Measurements from ENCODE around the gene LRRC45.

The LRRC45 gene

DNA sequence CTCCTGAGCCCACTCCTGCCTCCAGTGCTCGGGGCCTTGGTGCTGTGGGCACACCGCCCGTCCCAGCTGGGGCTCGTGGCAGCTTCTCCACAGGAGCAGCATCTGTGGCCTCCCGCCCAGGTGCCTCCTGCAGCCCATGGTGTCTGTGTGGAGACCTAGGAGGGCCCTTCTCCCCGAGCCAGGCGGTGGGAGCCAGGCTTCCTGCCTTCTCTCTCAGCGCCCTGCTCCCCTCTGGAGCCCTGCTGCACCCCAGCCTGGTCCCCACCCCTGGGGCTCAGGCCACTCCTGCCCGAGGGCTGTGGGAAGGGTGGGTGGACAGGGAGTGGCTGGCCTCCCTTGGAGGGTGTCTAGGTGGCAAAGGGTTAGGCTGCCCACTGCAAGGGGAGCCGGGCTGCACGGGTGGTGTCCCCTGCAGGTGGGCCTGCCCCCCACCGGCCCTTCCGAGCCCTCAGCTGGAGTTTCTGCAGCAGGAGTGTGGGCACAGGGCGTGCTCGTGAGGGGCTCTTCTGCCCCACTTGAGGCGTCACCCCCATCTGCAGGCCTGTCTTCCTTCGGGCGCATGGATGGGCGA lies 11.4 kb upstream of the LRRC45 start:
- H3K9me3 ChIP-seq (ENCODE audit: insufficient read depth, low read length) = no peaks in the 10 kb centered on the region
- H3K9me2 ChIP-seq (replicated peaks; ENCODE audit: insufficient read depth, low read length) = no peaks in the 10 kb centered on the region
- H3K9ac ChIP-seq (ENCODE audit: low read length) = no peak overlapping the region
- no peak overlapping the region for H3K4me3 ChIP-seq (ENCODE audit: insufficient read depth, low read length, poor library complexity, severe bottlenecking)
- H3K27me3 ChIP-seq (ENCODE audit: low read length) = no peaks in the 10 kb centered on the region
- no peak overlapping the region for H3K27ac ChIP-seq (ENCODE audit: low read depth, low read length)
- H4K20me1 ChIP-seq (ENCODE audit: low read depth, low read length) = no peaks in the 10 kb centered on the region
- H3F3A ChIP-seq (ENCODE audit: insufficient read depth) = no peaks in the 10 kb centered on the region
- H2AFZ ChIP-seq (ENCODE audit: low read depth, low read length, severe bottlenecking) = no peak overlapping the region
- no peaks in the 10 kb centered on the region for H3K36me3 ChIP-seq (ENCODE audit: low read length)
- no peak overlapping the region for H3K4me2 ChIP-seq (ENCODE audit: low read depth, low read length, poor library complexity, severe bottlenecking)
- no peak for TF ChIP-seq EZH2phosphoT487 (conservative IDR thresholded peaks at IDR 0.05; ENCODE audit: low read length)
- TF ChIP-seq, protein P1, sequence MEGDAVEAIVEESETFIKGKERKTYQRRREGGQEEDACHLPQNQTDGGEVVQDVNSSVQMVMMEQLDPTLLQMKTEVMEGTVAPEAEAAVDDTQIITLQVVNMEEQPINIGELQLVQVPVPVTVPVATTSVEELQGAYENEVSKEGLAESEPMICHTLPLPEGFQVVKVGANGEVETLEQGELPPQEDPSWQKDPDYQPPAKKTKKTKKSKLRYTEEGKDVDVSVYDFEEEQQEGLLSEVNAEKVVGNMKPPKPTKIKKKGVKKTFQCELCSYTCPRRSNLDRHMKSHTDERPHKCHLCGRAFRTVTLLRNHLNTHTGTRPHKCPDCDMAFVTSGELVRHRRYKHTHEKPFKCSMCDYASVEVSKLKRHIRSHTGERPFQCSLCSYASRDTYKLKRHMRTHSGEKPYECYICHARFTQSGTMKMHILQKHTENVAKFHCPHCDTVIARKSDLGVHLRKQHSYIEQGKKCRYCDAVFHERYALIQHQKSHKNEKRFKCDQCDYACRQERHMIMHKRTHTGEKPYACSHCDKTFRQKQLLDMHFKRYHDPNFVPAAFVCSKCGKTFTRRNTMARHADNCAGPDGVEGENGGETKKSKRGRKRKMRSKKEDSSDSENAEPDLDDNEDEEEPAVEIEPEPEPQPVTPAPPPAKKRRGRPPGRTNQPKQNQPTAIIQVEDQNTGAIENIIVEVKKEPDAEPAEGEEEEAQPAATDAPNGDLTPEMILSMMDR (IDR thresholded peaks at IDR 0.05; ENCODE audit: insufficient read depth, low read length, poor library complexity, severe bottlenecking) = no peak
- H3K79me2 ChIP-seq (ENCODE audit: insufficient read depth, low read length) = no peaks in the 10 kb centered on the region

DNA sequence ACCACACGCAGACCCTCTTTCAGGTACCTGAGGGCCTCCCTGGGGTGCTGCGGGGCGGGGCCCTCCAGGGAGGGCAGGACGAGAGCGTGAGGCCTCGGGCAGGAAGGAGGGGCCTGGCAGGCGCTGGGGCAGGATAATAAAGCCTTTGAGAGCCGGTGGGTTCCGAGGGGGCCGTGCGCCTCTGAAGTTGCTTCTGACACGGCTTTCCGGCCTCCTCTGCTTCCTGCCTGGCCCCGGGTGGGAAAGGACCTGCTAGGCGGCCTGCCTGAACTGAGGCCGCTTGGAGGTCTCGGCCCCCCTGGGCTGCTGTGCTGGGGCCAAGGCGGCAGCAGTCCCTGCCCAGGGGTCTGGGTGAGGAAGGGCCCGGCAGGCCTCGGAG lies 10.9 kb upstream of the LRRC45 start:
- H3K9me2 ChIP-seq (replicated peaks; ENCODE audit: insufficient read depth, low read length) = no peaks in the 10 kb centered on the region
- H3K79me2 ChIP-seq (ENCODE audit: insufficient read depth, low read length) = no peaks in the 10 kb centered on the region
- no peaks in the 10 kb centered on the region for H3F3A ChIP-seq (ENCODE audit: insufficient read depth)
- H3K27me3 ChIP-seq (ENCODE audit: low read length) = no peaks in the 10 kb centered on the region
- TF ChIP-seq, protein P1 (IDR thresholded peaks at IDR 0.05; ENCODE audit: insufficient read depth, low read length, poor library complexity, severe bottlenecking) = no peak
- no peak for TF ChIP-seq EZH2phosphoT487 (conservative IDR thresholded peaks at IDR 0.05; ENCODE audit: low read length)
- no peak overlapping the region for H2AFZ ChIP-seq (ENCODE audit: low read depth, low read length, severe bottlenecking)
- H3K9ac ChIP-seq (ENCODE audit: low read length) = no peak overlapping the region
- no peaks in the 10 kb centered on the region for H4K20me1 ChIP-seq (ENCODE audit: low read depth, low read length)
- H3K4me3 ChIP-seq (ENCODE audit: insufficient read depth, low read length, poor library complexity, severe bottlenecking) = no peak overlapping the region
- no peak overlapping the region for H3K4me2 ChIP-seq (ENCODE audit: low read depth, low read length, poor library complexity, severe bottlenecking)
- no peaks in the 10 kb centered on the region for H3K36me3 ChIP-seq (ENCODE audit: low read length)
- no peaks in the 10 kb centered on the region for H3K9me3 ChIP-seq (ENCODE audit: insufficient read depth, low read length)
- no peak overlapping the region for H3K27ac ChIP-seq (ENCODE audit: low read depth, low read length)

- TF ChIP-seq EZH2phosphoT487 (conservative IDR thresholded peaks at IDR 0.05; ENCODE audit: low read length) = no peak
- TF ChIP-seq, protein P1 (IDR thresholded peaks at IDR 0.05; ENCODE audit: insufficient read depth, low read length, poor library complexity, severe bottlenecking) = no peak
- no peaks in the 10 kb centered on the region for H3K36me3 ChIP-seq (ENCODE audit: low read length)
- no peak overlapping the region for H3K9ac ChIP-seq (ENCODE audit: low read length)
- H3K4me3 ChIP-seq (ENCODE audit: insufficient read depth, low read length, poor library complexity, severe bottlenecking) = no peak overlapping the region
- H4K20me1 ChIP-seq (ENCODE audit: low read depth, low read length) = no peaks in the 10 kb centered on the region
- H2AFZ ChIP-seq (ENCODE audit: low read depth, low read length, severe bottlenecking) = no peak overlapping the region
- no peaks in the 10 kb centered on the region for H3K9me3 ChIP-seq (ENCODE audit: insufficient read depth, low read length)
- H3K27me3 ChIP-seq (ENCODE audit: low read length) = no peaks in the 10 kb centered on the region
- H3K27ac ChIP-seq (ENCODE audit: low read depth, low read length) = no peak overlapping the region
- H3K4me2 ChIP-seq (ENCODE audit: low read depth, low read length, poor library complexity, severe bottlenecking) = no peak overlapping the region
- no peaks in the 10 kb centered on the region for H3K9me2 ChIP-seq (replicated peaks; ENCODE audit: insufficient read depth, low read length)
- H3F3A ChIP-seq (ENCODE audit: insufficient read depth) = no peaks in the 10 kb centered on the region
- H3K79me2 ChIP-seq (ENCODE audit: insufficient read depth, low read length) = no peaks in the 10 kb centered on the region
These were observed 10.3 kb upstream of the LRRC45 start for GRCh38 chr17:82012640-82013295.
